Esophagus squamous epithelium (tissue), 4 donors: ENCODE measurements around the gene GALNT17.

Experiments used
- POLR2A ChIP-seq, 4 donors: fragments of 450-650 bp; IDR thresholded peaks; one replicate each; pipeline ENCODE4 v1.6.1; 2017; ENCODE audit warnings: antibody characterized with exemption in 4 of 4, mild to moderate bottlenecking in 4 of 4, moderate library complexity in 3 of 4
- TF ChIP-seq, protein P1 (sequence below), 6 experiments: fragments of 450-650 bp in 4 of 6; fragments of 200-600 bp in 2 of 6; sonication (generic) in 2 of 6; IDR thresholded peaks; one replicate each; pipeline ENCODE4 v1.5.1; 2016 to 2019; ENCODE audit warnings: antibody characterized with exemption in 6 of 6, mild to moderate bottlenecking in 4 of 6, moderate library complexity in 4 of 6

DNA sequence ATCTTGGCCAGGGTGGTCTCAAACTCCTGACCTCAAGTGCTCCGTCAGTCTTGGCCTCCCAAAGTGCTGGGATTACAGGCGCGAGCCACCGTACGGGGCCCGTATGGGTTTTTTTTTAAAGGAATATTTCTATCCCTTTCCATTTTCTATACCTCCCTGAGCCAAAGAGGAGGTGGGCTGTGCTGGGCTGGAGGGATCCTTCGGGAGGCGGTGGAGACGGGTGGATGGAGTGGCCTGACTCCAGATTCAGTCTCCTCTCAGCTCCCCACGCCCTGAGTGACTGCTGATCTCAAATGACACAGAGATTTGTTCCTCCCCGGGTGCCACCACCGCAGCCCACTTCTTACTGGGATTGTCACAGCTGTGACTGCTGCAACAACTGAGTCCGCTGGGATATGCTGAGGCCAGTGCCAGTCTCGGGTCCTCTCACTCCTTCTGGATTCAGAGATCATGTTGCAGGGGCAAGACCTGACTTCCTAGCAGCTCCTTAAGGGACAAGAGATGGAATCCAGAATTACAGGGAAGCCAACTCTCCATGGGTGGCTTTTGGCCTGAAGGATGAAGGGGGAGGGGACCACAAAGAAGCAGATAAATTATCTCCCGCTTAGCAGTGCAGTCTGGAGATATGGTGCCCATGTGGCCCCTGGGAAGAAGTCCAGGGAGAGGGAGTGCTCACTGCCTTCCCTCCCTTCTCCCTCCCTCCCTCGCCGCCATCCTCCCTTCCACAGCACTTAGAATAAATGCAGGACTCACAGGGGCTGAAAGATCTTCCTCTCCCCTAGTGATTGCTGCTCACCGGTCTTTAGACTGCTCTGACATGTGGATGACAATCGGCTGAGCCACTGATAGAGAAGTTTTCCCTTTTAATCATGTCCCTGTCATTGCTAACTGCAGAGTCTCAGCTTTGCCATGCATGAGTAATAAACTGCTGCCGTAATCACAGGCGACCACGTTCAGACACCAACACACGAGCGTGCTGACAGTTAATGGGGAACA is 14.3 kb downstream of the GALNT17 start:
- TF ChIP-seq, protein P1, sequence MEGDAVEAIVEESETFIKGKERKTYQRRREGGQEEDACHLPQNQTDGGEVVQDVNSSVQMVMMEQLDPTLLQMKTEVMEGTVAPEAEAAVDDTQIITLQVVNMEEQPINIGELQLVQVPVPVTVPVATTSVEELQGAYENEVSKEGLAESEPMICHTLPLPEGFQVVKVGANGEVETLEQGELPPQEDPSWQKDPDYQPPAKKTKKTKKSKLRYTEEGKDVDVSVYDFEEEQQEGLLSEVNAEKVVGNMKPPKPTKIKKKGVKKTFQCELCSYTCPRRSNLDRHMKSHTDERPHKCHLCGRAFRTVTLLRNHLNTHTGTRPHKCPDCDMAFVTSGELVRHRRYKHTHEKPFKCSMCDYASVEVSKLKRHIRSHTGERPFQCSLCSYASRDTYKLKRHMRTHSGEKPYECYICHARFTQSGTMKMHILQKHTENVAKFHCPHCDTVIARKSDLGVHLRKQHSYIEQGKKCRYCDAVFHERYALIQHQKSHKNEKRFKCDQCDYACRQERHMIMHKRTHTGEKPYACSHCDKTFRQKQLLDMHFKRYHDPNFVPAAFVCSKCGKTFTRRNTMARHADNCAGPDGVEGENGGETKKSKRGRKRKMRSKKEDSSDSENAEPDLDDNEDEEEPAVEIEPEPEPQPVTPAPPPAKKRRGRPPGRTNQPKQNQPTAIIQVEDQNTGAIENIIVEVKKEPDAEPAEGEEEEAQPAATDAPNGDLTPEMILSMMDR (IDR thresholded peaks at IDR 0.05), result no peak
- no peak for TF ChIP-seq POLR2A (IDR thresholded peaks at IDR 0.05)
